ENCODE measurements around the gene FSTL4. TPM values are rescaled to one million over a fixed set of nuclear protein-coding genes. Genes with fewer than 3 reads are reported as not detected.

Gene FSTL4
- total RNA-seq, 1 donor from 2014 or later: 0.07 TPM

- Mint-ChIP-seq H3K4me3 (ENCODE audit: unreplicated experiment) (no peak overlapping the region), H3K36me3 (ENCODE audit: low read depth) (no peaks in the 10 kb centered on the region), H3K27ac (ENCODE audit: unreplicated experiment) (no peak overlapping the region), H3K9me3 (ENCODE audit: low read depth) (no peaks in the 10 kb centered on the region), H3K27me3 (ENCODE audit: low read depth) (peaks cover 36% of the 10 kb centered on the region), H3K4me1 (ENCODE audit: low read depth) (no peaks in the 10 kb centered on the region)
- TF ChIP-seq, protein P1, sequence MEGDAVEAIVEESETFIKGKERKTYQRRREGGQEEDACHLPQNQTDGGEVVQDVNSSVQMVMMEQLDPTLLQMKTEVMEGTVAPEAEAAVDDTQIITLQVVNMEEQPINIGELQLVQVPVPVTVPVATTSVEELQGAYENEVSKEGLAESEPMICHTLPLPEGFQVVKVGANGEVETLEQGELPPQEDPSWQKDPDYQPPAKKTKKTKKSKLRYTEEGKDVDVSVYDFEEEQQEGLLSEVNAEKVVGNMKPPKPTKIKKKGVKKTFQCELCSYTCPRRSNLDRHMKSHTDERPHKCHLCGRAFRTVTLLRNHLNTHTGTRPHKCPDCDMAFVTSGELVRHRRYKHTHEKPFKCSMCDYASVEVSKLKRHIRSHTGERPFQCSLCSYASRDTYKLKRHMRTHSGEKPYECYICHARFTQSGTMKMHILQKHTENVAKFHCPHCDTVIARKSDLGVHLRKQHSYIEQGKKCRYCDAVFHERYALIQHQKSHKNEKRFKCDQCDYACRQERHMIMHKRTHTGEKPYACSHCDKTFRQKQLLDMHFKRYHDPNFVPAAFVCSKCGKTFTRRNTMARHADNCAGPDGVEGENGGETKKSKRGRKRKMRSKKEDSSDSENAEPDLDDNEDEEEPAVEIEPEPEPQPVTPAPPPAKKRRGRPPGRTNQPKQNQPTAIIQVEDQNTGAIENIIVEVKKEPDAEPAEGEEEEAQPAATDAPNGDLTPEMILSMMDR (IDR thresholded peaks at IDR 0.05): no peak
- no peak for DNase-seq (ENCODE audit: low spot score)
Measured at GRCh38 chr5:133581348-133581747, 31.0 kb downstream of the FSTL4 start.

GRCh38 chr5:133580618-133581017, 31.7 kb downstream of the FSTL4 start:
- Mint-ChIP-seq H3K4me1 (ENCODE audit: low read depth) (no peaks in the 10 kb centered on the region), H3K27me3 (ENCODE audit: low read depth) (peaks cover 40% of the 10 kb centered on the region), H3K9me3 (ENCODE audit: low read depth) (no peaks in the 10 kb centered on the region), H3K36me3 (ENCODE audit: low read depth) (no peaks in the 10 kb centered on the region), H3K27ac (ENCODE audit: unreplicated experiment) (no peak overlapping the region), H3K4me3 (ENCODE audit: unreplicated experiment) (no peak overlapping the region)
- TF ChIP-seq, protein P1 (IDR thresholded peaks at IDR 0.05): no peak
- no peak for DNase-seq (ENCODE audit: low spot score)

DNA sequence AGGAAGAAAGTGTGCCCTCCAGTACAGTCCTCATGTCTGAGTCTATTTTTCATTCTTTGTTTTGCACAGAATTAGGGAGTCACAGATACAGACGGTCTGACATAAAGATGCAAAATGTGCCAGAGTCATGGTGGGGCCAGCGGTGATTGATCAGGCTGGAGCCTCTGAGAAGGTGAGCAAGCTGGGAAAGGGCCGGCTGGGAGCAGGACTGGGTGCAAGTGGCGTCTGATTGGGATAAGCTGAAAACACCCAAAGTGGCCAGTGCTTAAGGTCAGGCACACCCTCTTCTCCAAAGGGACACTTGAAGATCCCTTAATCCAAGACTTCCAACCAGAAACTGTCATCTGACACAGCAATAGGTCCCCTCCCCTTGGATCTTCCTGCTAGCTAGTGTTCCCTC, 32.6 kb downstream of the FSTL4 start:
- Mint-ChIP-seq H3K4me1 (ENCODE audit: low read depth) (no peaks in the 10 kb centered on the region), H3K36me3 (ENCODE audit: low read depth) (no peaks in the 10 kb centered on the region), H3K27me3 (ENCODE audit: low read depth) (peaks cover 43% of the 10 kb centered on the region), H3K9me3 (ENCODE audit: low read depth) (no peaks in the 10 kb centered on the region), H3K27ac (ENCODE audit: unreplicated experiment) (no peak overlapping the region), H3K4me3 (ENCODE audit: unreplicated experiment) (no peak overlapping the region)
- TF ChIP-seq, protein P1 (IDR thresholded peaks at IDR 0.05): no peak
- no peak for DNase-seq (ENCODE audit: low spot score)

- H3K4me3 Mint-ChIP-seq (ENCODE audit: unreplicated experiment): no peak overlapping the region
- H3K27me3 Mint-ChIP-seq (ENCODE audit: low read depth): peaks cover 38% of the 10 kb centered on the region
- H3K27ac Mint-ChIP-seq (ENCODE audit: unreplicated experiment): no peak overlapping the region
- TF ChIP-seq, protein P1 (IDR thresholded peaks at IDR 0.05): no peak
- no peak for DNase-seq (ENCODE audit: low spot score)
- peaks cover 15% of the 10 kb centered on the region for H3K9me3 Mint-ChIP-seq (ENCODE audit: low read depth)
- H3K36me3 Mint-ChIP-seq (ENCODE audit: low read depth): peaks cover 4% of the 10 kb centered on the region
- H3K4me1 Mint-ChIP-seq (ENCODE audit: low read depth): no peaks in the 10 kb centered on the region
Measured at GRCh38 chr5:133569347-133569746, 43.0 kb downstream of the FSTL4 start.

- Mint-ChIP-seq H3K9me3 (ENCODE audit: low read depth) (no peaks in the 10 kb centered on the region), H3K36me3 (ENCODE audit: low read depth) (no peaks in the 10 kb centered on the region), H3K27ac (ENCODE audit: unreplicated experiment) (no peak overlapping the region), H3K4me3 (ENCODE audit: unreplicated experiment) (no peak overlapping the region), H3K4me1 (ENCODE audit: low read depth) (no peaks in the 10 kb centered on the region), H3K27me3 (ENCODE audit: low read depth) (peaks cover 50% of the 10 kb centered on the region)
- no peak for DNase-seq (ENCODE audit: low spot score)
- TF ChIP-seq, protein P1 (IDR thresholded peaks at IDR 0.05): no peak
Measured at GRCh38 chr5:133565993-133566392, 46.3 kb downstream of the FSTL4 start.
